Upper lobe of left lung (tissue), 6 donors: ENCODE data around the gene EIPR1. TPM values are rescaled to one million over a fixed set of nuclear protein-coding genes. Genes with fewer than 3 reads are reported as not detected.

Source experiments
- ATAC-seq, 2 donors: fragments of 200-7000 bp; cut with Tn5 transposase; one replicate each; pipeline ENCODE4 v1.9.1; 2022; ENCODE audit warnings: mild to moderate bottlenecking in 2 of 2, moderate library complexity in 2 of 2; ENCODE audit not compliant: low FRiP score in 2 of 2
- DNase-seq, 2 donors: peaks; one replicate each; pipeline ENCODE4 v3.0.0-alpha.2; 2019 to 2020
- H3K27ac ChIP-seq, 4 donors: fragments of 200-600 bp; sonication (generic); one replicate each; pipeline ENCODE4 v1.5.1; 2016 to 2019
- H3K27me3 ChIP-seq, 4 donors: fragments of 200-600 bp; sonication (generic); one replicate each; pipeline ENCODE4 v1.5.1; 2017 to 2019
- H3K36me3 ChIP-seq, 4 donors: fragments of 200-600 bp; sonication (generic); one replicate each; pipeline ENCODE4 v1.5.1; 2016 to 2019
- H3K4me1 ChIP-seq, 4 donors: fragments of 200-600 bp; sonication (generic); one replicate each; pipeline ENCODE4 v1.5.1; 2018 to 2019
- H3K4me3 ChIP-seq, 4 donors: fragments of 200-600 bp; sonication (generic); one replicate each; pipeline ENCODE4 v1.5.1; 2017 to 2019; ENCODE audit warnings: mild to moderate bottlenecking in 2 of 4, moderate library complexity in 1 of 4
- H3K9me3 ChIP-seq, 4 donors: fragments of 200-600 bp; sonication (generic); one replicate each; pipeline ENCODE4 v1.5.1; 2018 to 2019
- EP300 ChIP-seq, 4 donors: sonication (generic); formaldehyde crosslinking; IDR thresholded peaks; one replicate each; pipeline ENCODE4 v1.5.1; 2017; ENCODE audit warnings: antibody characterized with exemption in 4 of 4, control low read depth in 2 of 4
- POLR2A ChIP-seq, 4 donors: fragments of 450-650 bp; IDR thresholded peaks; one replicate each; pipeline ENCODE4 v1.5.1; 2016 to 2017; ENCODE audit warnings: antibody characterized with exemption in 4 of 4, mild to moderate bottlenecking in 2 of 4
- POLR2AphosphoS5 ChIP-seq, 2 donors: sonication (generic); formaldehyde crosslinking; IDR thresholded peaks; one replicate each; pipeline ENCODE4 v1.5.1; 2017; ENCODE audit warnings: antibody characterized with exemption in 2 of 2
- WGBS, 2 donors: methylation state at CpG; one replicate each; pipeline ENCODE4 v1.1.5; 2017 to 2018; 5-methylcytosine and 5-hydroxymethylcytosine counted together
- total RNA-seq, 6 donors: library from RNA; depleted of rRNA in 4 of 6; stranded (reverse); fragments of >200 nt in 4 of 6; gene quantifications; one replicate each; pipeline versions ENCODE4 v1.1.0 to v1.2.1, GENCODE V29; 2016 to 2021
- TF ChIP-seq, protein P1 (sequence below), 6 experiments: fragments of 450-650 bp in 4 of 6; fragments of 200-600 bp in 2 of 6; sonication (generic) in 2 of 6; IDR thresholded peaks; one replicate each; pipeline ENCODE4 v1.5.1; 2016 to 2019; ENCODE audit warnings: antibody characterized with exemption in 6 of 6
- donor health status: DM: no; HTN: no; CAD: no; lungs with moderate emphysema.
- donor health status: DM: no; HTN: yes; CAD: no; lungs with severe emphysema.

The EIPR1 gene
- total RNA-seq, 6 donors from 2014 or later, result 17.6 to 39.8 (median 23.6) TPM

DNA sequence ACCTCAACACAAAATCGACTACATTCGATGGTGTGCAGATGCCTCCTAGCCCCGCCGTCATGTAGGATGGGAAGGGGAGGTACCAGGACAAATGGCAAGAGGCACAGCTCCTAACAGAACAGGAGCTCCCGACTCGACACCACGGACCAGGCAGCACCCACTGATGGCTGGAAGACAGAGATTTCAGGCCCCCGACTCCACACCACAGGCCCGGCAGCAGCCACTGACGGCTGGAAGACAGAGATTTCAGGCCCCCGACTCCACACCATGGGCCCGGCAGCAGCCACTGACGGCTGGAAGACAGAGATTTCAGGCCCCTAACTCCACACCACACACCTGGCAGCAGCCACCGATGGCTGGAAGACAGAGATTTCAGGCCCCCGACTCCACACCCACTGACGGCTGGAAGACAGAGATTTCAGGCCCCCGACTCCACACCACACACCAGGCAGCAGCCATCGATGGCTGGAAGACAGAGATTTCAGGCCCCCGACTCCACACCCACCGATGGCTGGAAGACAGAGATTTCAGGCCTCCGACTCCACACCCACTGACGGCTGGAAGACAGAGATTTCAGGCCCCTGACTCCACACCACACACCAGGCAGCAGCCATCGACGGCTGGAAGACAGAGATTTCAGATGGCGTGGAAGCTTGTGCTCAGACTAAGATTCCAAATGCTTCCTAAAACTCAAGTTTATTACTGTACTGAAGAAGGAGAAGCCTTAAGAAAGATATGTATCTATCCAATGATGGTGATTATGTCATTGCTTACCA, 135.5 kb downstream of the EIPR1 start:
- Histone ChIP-seq H3K4me3 (no peak overlapping the region), H3K27me3 (no peaks in the 10 kb centered on the region), H3K27ac (no peak overlapping the region), H3K36me3 (no peaks in the 10 kb centered on the region), H3K9me3 (no peaks in the 10 kb centered on the region), H3K4me1 (peaks cover 0 to 4% (median 0%) of the 10 kb centered on the region in 4 donors)
- TF ChIP-seq POLR2A (IDR thresholded peaks at IDR 0.05) (no peak), EP300 (IDR thresholded peaks at IDR 0.05) (no peak)
- TF ChIP-seq, protein P1, sequence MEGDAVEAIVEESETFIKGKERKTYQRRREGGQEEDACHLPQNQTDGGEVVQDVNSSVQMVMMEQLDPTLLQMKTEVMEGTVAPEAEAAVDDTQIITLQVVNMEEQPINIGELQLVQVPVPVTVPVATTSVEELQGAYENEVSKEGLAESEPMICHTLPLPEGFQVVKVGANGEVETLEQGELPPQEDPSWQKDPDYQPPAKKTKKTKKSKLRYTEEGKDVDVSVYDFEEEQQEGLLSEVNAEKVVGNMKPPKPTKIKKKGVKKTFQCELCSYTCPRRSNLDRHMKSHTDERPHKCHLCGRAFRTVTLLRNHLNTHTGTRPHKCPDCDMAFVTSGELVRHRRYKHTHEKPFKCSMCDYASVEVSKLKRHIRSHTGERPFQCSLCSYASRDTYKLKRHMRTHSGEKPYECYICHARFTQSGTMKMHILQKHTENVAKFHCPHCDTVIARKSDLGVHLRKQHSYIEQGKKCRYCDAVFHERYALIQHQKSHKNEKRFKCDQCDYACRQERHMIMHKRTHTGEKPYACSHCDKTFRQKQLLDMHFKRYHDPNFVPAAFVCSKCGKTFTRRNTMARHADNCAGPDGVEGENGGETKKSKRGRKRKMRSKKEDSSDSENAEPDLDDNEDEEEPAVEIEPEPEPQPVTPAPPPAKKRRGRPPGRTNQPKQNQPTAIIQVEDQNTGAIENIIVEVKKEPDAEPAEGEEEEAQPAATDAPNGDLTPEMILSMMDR (IDR thresholded peaks at IDR 0.05), result no peak
- peak in 1 of 2 donors; percentile 45 for DNase-seq
- no peak for ATAC-seq
- WGBS, 2 donors, result 77 to 87% methylated on average over 8 to 21 of the region's 25 CpGs

DNA sequence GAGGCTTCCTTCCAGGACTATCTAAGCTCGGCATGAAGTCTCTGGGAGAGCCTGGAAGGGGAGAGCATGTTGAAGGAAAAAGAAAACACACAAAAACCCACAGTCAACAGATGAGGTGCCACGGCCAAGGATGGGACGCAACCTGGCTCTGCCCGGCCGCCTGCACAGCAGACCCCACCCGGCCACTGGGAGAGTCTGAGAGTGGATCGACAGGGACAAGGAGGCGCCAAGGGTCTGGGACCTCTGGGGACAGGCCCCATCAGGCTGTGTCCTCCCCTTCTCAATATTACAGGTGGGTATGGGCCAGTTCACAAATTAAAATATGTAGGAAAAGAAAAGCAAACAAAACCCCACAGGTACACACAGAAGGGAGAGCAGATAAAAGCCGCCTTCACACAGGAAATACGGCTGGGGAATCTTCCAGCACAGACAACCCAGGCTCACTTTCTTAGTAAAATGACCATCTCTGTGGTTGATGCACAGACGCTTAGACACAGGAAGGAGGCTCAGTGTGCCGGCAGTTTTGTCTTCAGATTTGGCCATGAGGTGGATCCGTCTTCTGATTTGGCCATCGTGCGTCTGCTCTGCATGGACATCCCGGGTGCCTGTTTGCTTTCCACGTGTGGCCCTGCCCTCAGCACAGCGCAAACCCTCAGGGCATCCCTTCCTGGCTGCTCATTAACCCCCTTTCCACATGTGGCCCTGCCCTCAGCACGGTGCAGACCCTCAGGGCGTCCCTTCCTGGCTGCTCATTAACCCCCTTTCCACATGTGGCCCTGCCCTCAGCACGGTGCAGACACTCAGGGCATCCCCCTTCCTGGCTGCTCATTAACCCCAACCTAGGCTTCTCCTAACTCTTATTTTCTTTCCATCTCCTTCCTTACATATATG, 138.4 kb downstream of the EIPR1 start:
- Histone ChIP-seq H3K4me3 (no peak overlapping the region), H3K9me3 (no peaks in the 10 kb centered on the region), H3K27ac (no peak overlapping the region), H3K36me3 (no peaks in the 10 kb centered on the region), H3K27me3 (no peaks in the 10 kb centered on the region), H3K4me1 (peaks cover 0 to 4% (median 0%) of the 10 kb centered on the region in 4 donors)
- 71 to 73% methylated on average over 21 of the region's 21 CpGs for WGBS, 2 donors
- no peak for DNase-seq
- ATAC-seq, result no peak
- TF ChIP-seq, protein P1 (IDR thresholded peaks at IDR 0.05), result no peak

DNA sequence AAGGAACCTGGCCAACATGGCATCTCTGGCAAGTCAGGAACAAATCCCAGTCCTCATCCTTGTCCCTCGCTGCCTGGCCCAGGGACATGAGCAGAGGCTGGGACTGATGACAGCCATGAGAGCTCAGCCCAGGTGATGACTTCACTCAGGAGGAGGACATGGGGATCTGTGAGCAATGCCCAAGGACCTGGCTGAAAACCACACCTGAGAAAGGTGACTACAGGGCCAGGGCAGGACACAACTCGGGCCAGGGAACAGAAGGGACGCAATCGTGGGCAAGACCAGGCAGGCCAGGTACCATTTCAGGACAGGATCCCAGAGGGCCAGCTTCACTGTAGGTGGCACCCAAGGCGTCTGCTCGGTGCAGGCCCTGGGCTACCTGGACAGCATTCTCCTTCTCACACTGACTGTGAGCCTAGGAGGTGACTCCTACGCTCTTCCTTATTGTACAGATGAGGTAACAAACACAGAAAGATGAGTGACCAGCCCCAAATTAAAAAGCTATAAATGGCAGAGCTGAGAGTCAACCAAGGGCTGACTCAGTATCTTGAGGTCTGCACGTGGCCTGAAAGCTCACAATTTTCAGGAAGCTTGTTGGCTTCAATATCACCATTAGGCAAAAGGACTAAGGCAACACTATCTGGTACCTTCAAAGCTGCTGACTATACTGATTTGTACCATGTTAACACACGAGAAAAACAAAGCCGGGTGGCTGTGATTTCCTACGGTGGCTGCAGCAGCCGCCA, 141.1 kb downstream of the EIPR1 start:
- no peak overlapping the region for H3K4me3 ChIP-seq
- TF ChIP-seq POLR2A (IDR thresholded peaks at IDR 0.05) (no peak), EP300 (IDR thresholded peaks at IDR 0.05) (no peak), POLR2AphosphoS5 (IDR thresholded peaks at IDR 0.05) (no peak)
- TF ChIP-seq, protein P1 (IDR thresholded peaks at IDR 0.05), result no peak
- no peaks in the 10 kb centered on the region for H3K4me1 ChIP-seq
- H3K36me3 ChIP-seq, result peaks cover 0 to 3% (median 0%) of the 10 kb centered on the region in 4 donors
- no peaks in the 10 kb centered on the region for H3K9me3 ChIP-seq
- no peaks in the 10 kb centered on the region for H3K27me3 ChIP-seq
- 94% methylated on average over 10 to 12 of the region's 12 CpGs for WGBS, 2 donors
- no peak overlapping the region for H3K27ac ChIP-seq
- ATAC-seq (no peak), DNase-seq (no peak)

DNA sequence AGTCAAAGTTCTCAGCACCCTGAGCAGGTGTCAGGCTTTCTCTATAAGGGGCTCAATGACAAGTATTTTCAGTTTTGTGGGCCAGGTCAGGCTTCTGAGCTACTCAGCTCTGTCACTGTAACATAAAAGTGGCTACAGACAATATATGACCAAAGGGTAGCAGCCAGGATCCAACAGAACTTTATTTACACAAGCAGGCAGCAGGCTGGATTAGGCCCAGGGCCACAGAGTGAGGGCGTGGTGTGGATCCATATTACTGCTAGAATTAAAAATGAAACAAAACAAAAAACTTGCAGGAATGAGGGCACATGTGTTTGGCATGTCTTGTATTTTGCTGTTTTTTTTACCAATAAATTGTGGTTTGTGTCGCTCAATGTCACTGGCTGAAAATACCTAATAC, 143.7 kb downstream of the EIPR1 start:
- 89 to 96% methylated on average over 2 of the region's 2 CpGs for WGBS, 2 donors
- H3K27ac ChIP-seq, result no peak overlapping the region
- H3K9me3 ChIP-seq, result no peaks in the 10 kb centered on the region
- H3K27me3 ChIP-seq, result no peaks in the 10 kb centered on the region
- no peak for ATAC-seq
- H3K36me3 ChIP-seq, result peaks cover 0 to 3% (median 0%) of the 10 kb centered on the region in 4 donors
- H3K4me1 ChIP-seq, result no peaks in the 10 kb centered on the region
- no peak overlapping the region for H3K4me3 ChIP-seq
- TF ChIP-seq EP300 (IDR thresholded peaks at IDR 0.05) (no peak), POLR2AphosphoS5 (IDR thresholded peaks at IDR 0.05) (no peak), POLR2A (IDR thresholded peaks at IDR 0.05) (no peak)
- TF ChIP-seq, protein P1 (IDR thresholded peaks at IDR 0.05), result no peak
- DNase-seq, result no peak
